H1 (cell line): Measurements from ENCODE around the gene CYP1B1. TPM values are rescaled to one million over a fixed set of nuclear protein-coding genes. Genes with fewer than 3 reads are reported as not detected.

Source experiments
- CTCF ChIA-PET: fragments of 300-600 bp; sonication (Branson Sonifier 250); formaldehyde crosslinking; loops from one replicate; lab custom pipeline; 2021; ENCODE audit not compliant: partially characterized antibody; lab: Charles Lee
- POLR2A ChIA-PET: fragments of 300-600 bp; sonication (Branson Sonifier 250); formaldehyde crosslinking; loops from one replicate; lab custom pipeline; 2021; ENCODE audit warnings: inconsistent platforms; ENCODE audit not compliant: partially characterized antibody; lab: Charles Lee
- DNase-seq, 2 experiments: peaks; one replicate each; pipeline versions ENCODE4 v3.0.0 to v3.0.0-alpha.2; 2010 to 2022; ENCODE audit warnings: low spot score in 2 of 2, low read depth in 1 of 2, mixed read lengths in 1 of 2
- FAIRE-seq: peaks from 2 replicates; lab custom pipeline; 2011; peaks lifted over from hg19 to GRCh38; lab: Jason Lieb, UNC
- H2AFZ ChIP-seq: 2 replicates; pipeline ENCODE4 v1.8.1; 2012; ENCODE audit warnings: low read length, inconsistent platforms
- H2AK5ac ChIP-seq: 2 replicates; pipeline ENCODE4 v1.6.1; 2013; ENCODE audit warnings: low read depth, low read length
- H2BK120ac ChIP-seq: replicated peaks from 2 replicates; pipeline ENCODE3; 2013; ENCODE audit warnings: low read depth, low read length, inconsistent platforms
- H2BK12ac ChIP-seq: 2 replicates; pipeline ENCODE4 v1.6.1; 2013; ENCODE audit warnings: low read depth, low read length
- H2BK15ac ChIP-seq: 2 replicates; pipeline ENCODE4 v1.6.1; 2013; ENCODE audit warnings: low read length
- H2BK20ac ChIP-seq: 2 replicates; pipeline ENCODE4 v1.6.1; 2013; ENCODE audit warnings: low read length
- H2BK5ac ChIP-seq: 2 replicates; pipeline ENCODE4 v1.6.1; 2013; ENCODE audit warnings: low read depth, low read length
- H3K14ac ChIP-seq: 2 replicates; pipeline ENCODE4 v1.6.1; 2013; ENCODE audit warnings: inconsistent platforms; ENCODE audit not compliant: insufficient read length
- H3K18ac ChIP-seq: 2 replicates; pipeline ENCODE4 v1.6.1; 2013; ENCODE audit warnings: low read length; ENCODE audit errors: extremely low read depth
- H3K23ac ChIP-seq: 2 replicates; pipeline ENCODE4 v1.6.1; 2013; ENCODE audit warnings: inconsistent platforms; ENCODE audit not compliant: insufficient read length
- H3K23me2 ChIP-seq: 2 replicates; pipeline ENCODE4 v1.6.1; 2013; ENCODE audit warnings: low read depth, low read length
- H3K27ac ChIP-seq: 2 replicates; pipeline ENCODE4 v1.6.1; 2011; ENCODE audit warnings: low read depth, low read length, inconsistent platforms
- H3K27me3 ChIP-seq, 4 experiments: replicated peaks in 1 of 4; 1 replicate in 1 of 4; 2 replicates in 3 of 4; pipeline versions ENCODE4 v1.6.1 to v1.8.1; 2011 to 2013; ENCODE audit warnings: low read length in 3 of 4, mild to moderate bottlenecking in 3 of 4, inconsistent platforms in 2 of 4, mixed read lengths in 2 of 4, moderate library complexity in 1 of 4; ENCODE audit not compliant: control insufficient read depth in 3 of 4, insufficient read depth in 3 of 4; ENCODE audit errors: extremely low read depth in 1 of 4
- H3K36me3 ChIP-seq, 4 experiments: 2 replicates each; pipeline versions ENCODE4 v1.6.1 to v1.8.1; 2011 to 2013; ENCODE audit warnings: mild to moderate bottlenecking in 4 of 4, low read length in 3 of 4, moderate library complexity in 2 of 4, control low read depth in 1 of 4, inconsistent platforms in 1 of 4; ENCODE audit not compliant: insufficient read depth in 4 of 4, control insufficient read depth in 2 of 4
- H3K4ac ChIP-seq: replicated peaks from 2 replicates; pipeline ENCODE3; 2013; ENCODE audit warnings: low read length, low read depth, mixed read lengths, inconsistent platforms; ENCODE audit not compliant: insufficient read length
- H3K4me1 ChIP-seq, 4 experiments: replicated peaks in 1 of 4; 1 replicate in 1 of 4; 2 replicates in 3 of 4; pipeline versions ENCODE4 v1.6.1 to v1.8.1; 2011 to 2013; ENCODE audit warnings: low read length in 3 of 4, inconsistent platforms in 2 of 4, mixed read lengths in 1 of 4; ENCODE audit not compliant: insufficient read depth in 4 of 4, control insufficient read depth in 3 of 4
- H3K4me2 ChIP-seq, 2 experiments: 2 replicates each; pipeline versions ENCODE4 v1.6.1 to v1.8.1; 2011 to 2013; ENCODE audit warnings: low read depth in 2 of 2, low read length in 2 of 2, control low read depth in 1 of 2, inconsistent platforms in 1 of 2, mild to moderate bottlenecking in 1 of 2; ENCODE audit not compliant: insufficient read depth in 1 of 2
- H3K4me3 ChIP-seq, 4 experiments: fragments of 200-600, 300-600 bp in 1 of 4; sonication (generic), shearing (Covaris generic), sonication (Bioruptor Twin) in 1 of 4; 2 replicates each; pipeline versions ENCODE4 v1.5.1 to v1.8.1; 2011 to 2016; ENCODE audit warnings: low read length in 4 of 4, low read depth in 3 of 4, control low read depth in 2 of 4, inconsistent platforms in 2 of 4, mild to moderate bottlenecking in 2 of 4, mixed read lengths in 1 of 4, moderate library complexity in 1 of 4; ENCODE audit not compliant: insufficient read depth in 2 of 4; ENCODE audit errors: extremely low read depth in 1 of 4
- H3K56ac ChIP-seq: replicated peaks from 2 replicates; pipeline ENCODE3; 2013; ENCODE audit warnings: low read depth, mild to moderate bottlenecking, mixed read lengths, low read length, inconsistent platforms; ENCODE audit not compliant: insufficient read length
- H3K79me1 ChIP-seq: 2 replicates; pipeline ENCODE4 v1.6.1; 2013; ENCODE audit warnings: low read depth, low read length, control low read depth
- H3K79me2 ChIP-seq, 2 experiments: 2 replicates each; pipeline versions ENCODE4 v1.6.1 to v1.8.1; 2012 to 2013; ENCODE audit warnings: low read length in 2 of 2, mild to moderate bottlenecking in 2 of 2, inconsistent platforms in 1 of 2; ENCODE audit not compliant: insufficient read depth in 2 of 2, control insufficient read depth in 1 of 2
- H3K9ac ChIP-seq, 4 experiments: replicated peaks in 1 of 4; 1 replicate in 1 of 4; 2 replicates in 3 of 4; pipeline versions ENCODE4 v1.6.1 to v1.8.1; 2011 to 2013; ENCODE audit warnings: low read depth in 3 of 4, low read length in 3 of 4, control low read depth in 2 of 4, mild to moderate bottlenecking in 2 of 4, moderate library complexity in 2 of 4, inconsistent platforms in 1 of 4; ENCODE audit errors: extremely low read depth in 1 of 4
- H3K9me3 ChIP-seq, 2 experiments: 2 replicates each; pipeline versions ENCODE4 v1.6.1 to v1.8.1; 2012 to 2013; ENCODE audit warnings: mild to moderate bottlenecking in 2 of 2, moderate library complexity in 2 of 2, control low read depth in 1 of 2, inconsistent platforms in 1 of 2, low read depth in 1 of 2, low read length in 1 of 2, mixed read lengths in 1 of 2; ENCODE audit not compliant: insufficient read depth in 2 of 2
- H4K20me1 ChIP-seq, 2 experiments: replicated peaks in 1 of 2; 2 replicates each; pipeline versions ENCODE3 to v1.8.1; 2011 to 2013; ENCODE audit warnings: inconsistent platforms in 2 of 2, low read length in 2 of 2, mild to moderate bottlenecking in 1 of 2; ENCODE audit not compliant: insufficient read depth in 2 of 2, control insufficient read depth in 1 of 2
- H4K5ac ChIP-seq: 2 replicates; pipeline ENCODE4 v1.6.1; 2013; ENCODE audit warnings: low read length, low read depth, mixed read lengths, inconsistent platforms; ENCODE audit not compliant: insufficient read length
- H4K8ac ChIP-seq: 2 replicates; pipeline ENCODE4 v1.8.0; 2013; ENCODE audit warnings: mild to moderate bottlenecking, moderate library complexity, low read length, inconsistent platforms; ENCODE audit not compliant: insufficient read depth; ENCODE audit errors: extremely low read depth
- H4K91ac ChIP-seq: replicated peaks from 2 replicates; pipeline ENCODE3; 2013; ENCODE audit warnings: low read length, mixed read lengths, inconsistent platforms; ENCODE audit not compliant: insufficient read length
- ATF3 ChIP-seq: IDR thresholded peaks from 2 replicates; pipeline ENCODE4 v1.6.1; 2011; ENCODE audit warnings: low read depth, mild to moderate bottlenecking, low read length; ENCODE audit not compliant: insufficient read depth
- BACH1 ChIP-seq: IDR thresholded peaks from 2 replicates; pipeline ENCODE4 v1.6.1; 2012; ENCODE audit warnings: low read length, improper control_type of control experiment
- CHD1 ChIP-seq: IDR thresholded peaks from 2 replicates; pipeline ENCODE4 v1.6.1; 2012; ENCODE audit warnings: low read depth, low read length, improper control_type of control experiment
- GABPA ChIP-seq: IDR thresholded peaks from 2 replicates; pipeline ENCODE4 v1.6.1; 2011; ENCODE audit warnings: mild to moderate bottlenecking, low read length, moderate library complexity, borderline replicate concordance; ENCODE audit not compliant: insufficient read depth
- MAFK ChIP-seq: IDR thresholded peaks from 2 replicates; pipeline ENCODE4 v1.6.1; 2012; ENCODE audit warnings: low read depth, mild to moderate bottlenecking, improper control_type of control experiment, low read length
- NRF1 ChIP-seq: IDR thresholded peaks from 2 replicates; pipeline ENCODE4 v1.6.1; 2011; ENCODE audit warnings: mild to moderate bottlenecking, low read depth, low read length, improper control_type of control experiment
- RNF2 ChIP-seq: fragments of 200-900, 300-1000 bp; sonication (generic); IDR thresholded peaks from 2 replicates; pipeline ENCODE4 v1.7.1; 2016; ENCODE audit warnings: borderline replicate concordance, low read depth, mild to moderate bottlenecking, antibody characterized with exemption, low read length; ENCODE audit not compliant: poor library complexity, severe bottlenecking; ENCODE audit errors: missing control alignments
- SP1 ChIP-seq: IDR thresholded peaks from 2 replicates; pipeline ENCODE4 v1.6.1; 2011; ENCODE audit warnings: low read depth, low read length
- SP2 ChIP-seq: IDR thresholded peaks from 2 replicates; pipeline ENCODE4 v1.6.1; 2012; ENCODE audit warnings: mild to moderate bottlenecking, low read length, inconsistent platforms
- SRF ChIP-seq: IDR thresholded peaks from 2 replicates; pipeline ENCODE4 v1.6.1; 2011; ENCODE audit warnings: mild to moderate bottlenecking, low read depth, low read length, moderate library complexity
- TCF12 ChIP-seq: IDR thresholded peaks from 2 replicates; pipeline ENCODE4 v1.6.1; 2011; ENCODE audit warnings: low read depth, mild to moderate bottlenecking, low read length
- ZNF274 ChIP-seq: IDR thresholded peaks from 2 replicates; pipeline ENCODE4 v1.7.0; 2012; ENCODE audit warnings: low read length, borderline replicate concordance; ENCODE audit errors: extremely low read depth
- WGBS, 2 experiments: shearing (Covaris generic) in 1 of 2; methylation state at CpG; one replicate each; pipeline versions ENCODE4 v1.1.6 to v1.1.7; 2013 to 2015; ENCODE audit warnings: low lambda C conversion rate in 2 of 2, mixed read lengths in 2 of 2, inconsistent platforms in 1 of 2, low coverage in 1 of 2, missing lambda C conversion rate in 1 of 2; ENCODE audit not compliant: insufficient replicate concordance in 2 of 2, insufficient coverage in 1 of 2, insufficient read length in 1 of 2; ENCODE audit errors: extremely low coverage in 1 of 2, missing lambda C conversion rate in 1 of 2; 5-methylcytosine and 5-hydroxymethylcytosine counted together
- polyA plus RNA-seq, 7 experiments: library from polyadenylated mRNA; depleted of rRNA in 3 of 7; stranded (reverse) in 5 of 7; unstranded in 2 of 7; fragments of >200 nt in 5 of 7; fragments of 200-250 nt in 2 of 7; gene quantifications; 1 replicate in 5 of 7; 2 replicates in 1 of 7; 4 replicates in 1 of 7; pipeline versions ENCODE4 v1.2.1 to v1.2.3, GENCODE V29; 2011 to 2013; ENCODE audit warnings: missing spikeins in 2 of 7, mixed read lengths in 2 of 7
- total RNA-seq: library from RNA; stranded (reverse); fragmentation: NEBNext Ultra II Directional; extraction: Animal tissue kit (Norgen Biotek cat#: 25700); gene quantifications from 2 replicates; pipeline ENCODE4 v1.2.1, GENCODE V29; 2021
- TF ChIP-seq, protein P1 (sequence below): IDR thresholded peaks from 2 replicates; pipeline ENCODE4 v1.6.1; 2011; ENCODE audit warnings: low read length, improper control_type of control experiment

Gene CYP1B1
- total and polyA plus RNA-seq, 2 of the 8 experiments (the other 6 are each of a cell fraction or from before 2014, with no cell fraction given) = 1.3 to 5.7 TPM

- CTCF ChIA-PET = interaction anchor here (0.6 to 8.4 kb wide), 5 partner anchors 12 to 361 kb away, joined by 3 to 70 read pairs (median 3); partner anchors contain the start of gene CYP1B1
- FAIRE-seq = no peak
- H2AK5ac ChIP-seq = no peak overlapping the region
- H3K56ac ChIP-seq = no peak overlapping the region
- H3K9ac ChIP-seq = no peak overlapping the region
- no peaks in the 10 kb centered on the region for H3K9me3 ChIP-seq
- no peak overlapping the region for H3K27ac ChIP-seq
- H4K91ac ChIP-seq = no peak overlapping the region
- POLR2A ChIA-PET = interaction anchor here (4.0 kb wide), 1 partner anchor 13 kb away, joined by 29 read pairs; the partner anchor contains the start of gene CYP1B1
- no peak overlapping the region for H4K8ac ChIP-seq
- H4K5ac ChIP-seq = no peak overlapping the region
- H3K36me3 ChIP-seq = no peaks in the 10 kb centered on the region
- H3K79me2 ChIP-seq = no peaks in the 10 kb centered on the region
- H4K20me1 ChIP-seq = no peaks in the 10 kb centered on the region
- no peaks in the 10 kb centered on the region for H3K23me2 ChIP-seq
- no peak overlapping the region for H3K4ac ChIP-seq
- no peak overlapping the region for H3K4me3 ChIP-seq
- H2BK20ac ChIP-seq = no peak overlapping the region
- 75% methylated on average over 5 of the region's 5 CpGs; no CpG with 5 or more reads in 1 of the 2 experiments for WGBS, 2 experiments
- H3K27me3 ChIP-seq = peaks cover 0 to 14% (median 8%) of the 10 kb centered on the region in 4 experiments; a peak in 5 of 7 replicates
- no peak overlapping the region for H2BK12ac ChIP-seq
- no peak overlapping the region for H2AFZ ChIP-seq
- H3K4me1 ChIP-seq = peaks cover 5 to 19% (median 11%) of the 10 kb centered on the region in 4 experiments
- H2BK5ac ChIP-seq = no peak overlapping the region
- H3K79me1 ChIP-seq = no peaks in the 10 kb centered on the region
- H2BK120ac ChIP-seq = no peak overlapping the region
- DNase-seq = no peak
- H3K14ac ChIP-seq = no peak overlapping the region
- no peak overlapping the region for H2BK15ac ChIP-seq
- no peak overlapping the region for H3K23ac ChIP-seq
- no peak overlapping the region for H3K18ac ChIP-seq
- no peak overlapping the region for H3K4me2 ChIP-seq
- TF ChIP-seq ATF3 (no peak), TCF12 (no peak), SP1 (no peak), NRF1 (no peak), MAFK (no peak), GABPA (no peak), SRF (no peak), SP2 (no peak), BACH1 (no peak), RNF2 (no peak), CHD1 (no peak), ZNF274 (no peak)
- TF ChIP-seq, protein P1, sequence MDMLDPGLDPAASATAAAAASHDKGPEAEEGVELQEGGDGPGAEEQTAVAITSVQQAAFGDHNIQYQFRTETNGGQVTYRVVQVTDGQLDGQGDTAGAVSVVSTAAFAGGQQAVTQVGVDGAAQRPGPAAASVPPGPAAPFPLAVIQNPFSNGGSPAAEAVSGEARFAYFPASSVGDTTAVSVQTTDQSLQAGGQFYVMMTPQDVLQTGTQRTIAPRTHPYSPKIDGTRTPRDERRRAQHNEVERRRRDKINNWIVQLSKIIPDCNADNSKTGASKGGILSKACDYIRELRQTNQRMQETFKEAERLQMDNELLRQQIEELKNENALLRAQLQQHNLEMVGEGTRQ = no peak
Measured at GRCh38 chr2:38090928-38091327, 15.0 kb upstream of the CYP1B1 start.
